ENCODE measurements around the gene NGLY1.

Gene NGLY1

DNA sequence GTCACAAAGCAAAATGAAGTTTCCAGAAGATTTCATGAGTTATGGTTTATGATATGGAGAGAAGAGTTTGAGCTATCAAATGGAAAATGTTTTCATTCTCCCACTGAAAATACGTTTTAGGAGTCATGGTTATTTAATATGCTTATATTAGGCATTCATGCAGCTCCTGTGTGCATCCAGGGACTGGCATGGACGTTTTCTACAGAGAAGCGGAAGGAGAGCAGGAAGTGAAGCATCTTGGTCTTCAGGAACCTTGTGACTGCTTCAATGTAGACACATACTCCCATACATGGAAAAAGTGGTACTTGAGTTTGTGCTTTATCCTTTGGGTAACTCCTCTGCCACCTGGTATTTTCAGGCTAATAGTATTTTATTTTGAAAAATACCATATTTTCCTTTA is 75.2 kb downstream of the NGLY1 start:
- DNase-seq (ENCODE audit: low read depth in 2 of 2), result no peak

DNA sequence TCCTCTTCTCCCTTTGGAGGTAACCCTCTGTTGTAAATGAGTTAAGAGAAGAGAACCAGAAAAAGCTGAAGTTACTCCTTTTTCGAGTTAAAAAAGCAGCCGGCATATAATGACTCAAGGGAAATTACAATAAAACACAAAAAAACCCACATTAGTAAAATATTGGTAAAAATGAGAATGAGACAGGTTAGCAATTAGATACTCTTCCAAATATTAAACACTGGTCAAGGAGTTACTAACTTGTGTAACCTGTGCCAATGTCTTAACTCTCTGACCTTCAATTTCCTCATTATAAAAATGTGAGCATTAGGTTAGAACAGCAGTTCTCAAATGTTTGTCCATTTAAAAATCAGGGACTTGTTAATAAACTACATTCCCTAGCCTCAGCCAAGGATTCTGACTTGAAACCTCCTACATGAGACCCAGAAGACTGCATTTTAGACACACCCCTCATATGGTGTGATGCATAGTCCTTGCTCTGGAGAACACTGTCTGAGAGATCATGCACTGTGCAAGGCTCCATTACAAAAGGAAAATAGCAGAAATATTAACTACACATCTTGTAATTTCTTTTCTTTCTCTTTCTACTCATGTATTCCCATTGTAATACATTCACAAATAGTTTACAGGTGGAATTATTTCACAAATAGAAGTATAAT is 75.8 kb downstream of the NGLY1 start:
- no peak for DNase-seq (ENCODE audit: low read depth in 2 of 2)

DNA sequence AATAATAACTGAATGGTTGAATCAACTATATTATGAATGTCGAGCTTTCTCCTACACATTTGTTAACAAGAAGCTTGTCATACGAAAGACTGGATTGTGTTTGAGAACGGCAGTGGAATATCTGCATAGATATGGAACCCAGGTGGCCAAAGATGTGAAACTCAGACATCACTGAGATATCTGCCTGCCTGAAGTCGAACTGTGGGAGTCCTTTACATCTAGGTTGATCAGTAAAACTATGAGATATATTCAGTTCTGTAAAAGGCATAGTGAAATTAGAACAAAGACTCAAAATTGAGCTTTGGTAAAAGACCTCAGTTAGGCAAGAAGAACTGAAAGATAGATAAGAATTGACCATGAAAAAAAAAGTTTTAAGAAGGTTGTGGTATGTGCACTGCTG is 77.0 kb downstream of the NGLY1 start:
- no peak for DNase-seq (ENCODE audit: low read depth in 2 of 2)

DNA sequence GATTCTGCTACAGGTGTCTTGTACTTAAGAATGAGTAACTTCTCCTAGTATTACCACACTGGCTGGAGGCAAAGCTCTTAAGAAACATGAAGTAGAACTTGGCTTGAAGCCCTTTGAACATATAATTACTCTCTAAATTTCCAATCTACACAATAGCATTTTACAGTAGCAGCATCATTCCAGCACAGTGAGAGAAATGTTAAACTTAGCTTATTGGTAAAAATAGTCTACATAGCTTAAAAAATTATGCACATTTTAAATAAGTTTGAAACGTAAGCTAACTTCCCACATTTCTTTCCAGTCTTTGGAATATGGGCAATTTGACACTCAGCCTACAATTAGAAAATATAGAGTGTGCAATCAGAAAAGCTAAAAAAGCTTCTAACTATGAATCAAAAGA is 85.7 kb downstream of the NGLY1 start:
- no peak for DNase-seq (ENCODE audit: low read depth in 2 of 2)

DNA sequence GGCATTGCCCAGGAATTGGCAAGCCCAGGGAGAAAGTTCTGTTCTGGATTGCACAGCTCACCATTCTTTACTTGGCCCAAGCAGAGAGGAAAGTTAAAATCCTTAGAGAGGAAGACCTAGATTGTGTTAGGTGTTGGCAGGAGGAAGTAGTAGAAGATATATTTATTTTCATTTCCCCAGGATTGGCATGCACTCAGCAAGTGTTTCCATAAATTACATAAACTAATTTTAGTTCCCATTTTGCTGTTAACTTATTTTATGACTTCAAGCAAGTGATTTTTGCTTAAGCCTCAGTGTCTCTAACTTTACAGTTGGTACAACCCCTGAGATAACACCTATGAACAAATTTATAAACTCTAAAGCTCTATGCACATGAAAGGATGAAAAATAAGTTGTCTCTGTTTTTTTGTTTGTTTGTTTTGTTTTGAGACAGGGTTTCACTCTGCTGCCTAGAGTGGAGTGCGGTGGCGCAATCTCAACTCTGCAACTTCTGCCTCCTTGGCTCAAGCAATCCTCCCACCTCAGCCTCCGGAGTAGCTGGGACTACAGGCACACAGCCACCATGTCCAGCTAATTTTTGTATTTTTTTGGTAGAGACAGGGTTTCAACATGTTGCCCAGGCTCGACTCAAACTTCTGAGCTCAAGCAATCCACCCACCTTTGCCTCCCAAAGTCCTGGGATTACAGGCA is 87.4 kb downstream of the NGLY1 start:
- no peak for DNase-seq (ENCODE audit: low read depth in 2 of 2)

DNA sequence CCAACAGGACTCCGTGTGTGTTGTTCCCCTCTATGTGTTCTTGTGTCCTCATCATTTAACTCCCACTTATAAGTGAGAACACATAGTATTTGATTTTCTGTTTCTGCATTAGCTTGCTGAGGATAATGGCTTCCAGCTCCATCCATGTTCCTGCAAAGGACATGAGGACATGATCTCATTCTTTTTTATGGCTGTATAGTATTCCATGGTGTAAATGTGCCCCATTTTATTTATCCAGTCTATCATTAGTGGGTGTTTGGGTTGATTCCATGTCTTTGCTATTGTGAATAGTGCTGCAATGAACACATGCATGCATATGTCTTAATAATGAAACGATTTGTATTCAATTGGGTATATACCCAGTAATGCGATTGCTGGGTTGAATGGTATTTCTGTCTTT is 90.0 kb downstream of the NGLY1 start:
- DNase-seq (ENCODE audit: low read depth in 2 of 2), result no peak

DNA sequence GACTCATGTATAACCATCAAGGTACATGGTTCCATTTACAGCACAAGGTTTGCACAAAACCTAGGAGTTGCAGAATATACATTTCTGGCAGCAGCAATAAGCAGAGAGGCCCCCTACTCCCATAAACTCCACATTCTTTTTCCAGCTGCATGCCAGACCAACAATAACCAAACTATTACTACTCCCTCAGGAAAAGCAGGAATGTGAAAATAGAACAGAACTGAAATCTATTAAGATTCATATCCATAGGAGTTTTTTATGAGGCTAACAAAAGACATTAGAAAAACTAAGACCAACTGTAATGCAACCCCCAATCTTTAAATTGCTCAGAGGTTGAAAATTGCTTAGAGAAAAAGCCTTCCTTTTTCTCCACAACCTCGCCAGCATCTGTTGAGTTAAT is 90.9 kb downstream of the NGLY1 start:
- no peak for DNase-seq (ENCODE audit: low read depth in 2 of 2)

DNA sequence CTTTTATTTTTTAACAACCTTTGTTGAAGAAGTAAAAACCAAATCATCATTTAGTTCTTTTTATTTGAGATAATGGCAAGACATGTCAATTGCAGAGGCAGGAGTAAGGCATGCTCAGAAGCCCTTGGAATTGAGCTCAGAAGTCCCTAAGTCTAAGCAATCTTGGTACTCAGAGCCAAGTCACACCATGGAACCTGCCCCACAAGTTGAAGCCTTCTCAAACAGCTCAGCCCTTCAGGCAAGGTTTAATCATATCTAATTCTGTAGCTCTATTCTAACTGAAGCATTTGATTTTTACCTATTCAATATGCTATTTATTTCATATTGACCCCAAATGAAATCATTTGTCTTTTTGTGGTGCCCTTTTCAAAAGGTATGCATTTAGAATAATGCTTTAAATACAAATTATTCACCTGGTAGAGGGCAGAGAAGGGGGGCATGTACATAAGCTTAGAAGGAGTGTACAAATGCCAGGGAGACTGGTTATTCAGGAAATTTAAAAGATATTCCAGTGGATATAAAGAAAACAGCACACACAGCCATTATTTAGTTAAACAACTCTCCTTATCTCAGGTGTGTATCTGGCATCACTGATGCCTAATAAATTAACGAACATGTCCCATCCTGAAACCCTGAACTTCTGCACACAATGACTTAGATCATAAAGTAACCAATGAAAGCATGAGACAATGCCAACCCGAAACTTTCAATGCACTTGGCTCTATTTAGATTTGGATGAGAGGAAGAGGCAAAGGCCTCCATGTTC is 92.3 kb downstream of the NGLY1 start:
- no peak for DNase-seq (ENCODE audit: low read depth in 2 of 2)

DNA sequence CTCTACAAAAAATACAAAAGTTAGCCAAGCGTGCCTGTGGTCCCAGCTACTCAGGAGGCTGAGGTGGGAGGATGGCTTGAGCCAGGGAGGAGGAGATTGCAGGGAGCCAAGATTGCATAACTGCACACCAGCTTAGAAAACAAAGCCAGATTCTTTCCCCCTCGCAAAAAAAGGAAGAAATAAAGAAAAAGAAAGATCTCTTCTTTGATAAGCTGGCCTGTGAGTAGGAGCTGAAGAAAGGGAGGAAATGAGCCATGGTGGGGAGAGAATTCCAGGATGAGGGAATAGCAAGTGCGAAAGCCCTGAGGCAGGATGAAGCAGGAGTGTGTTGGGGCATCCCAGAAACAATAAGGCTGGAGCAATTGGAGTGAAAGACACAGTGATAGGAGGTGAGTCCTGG is 94.0 kb downstream of the NGLY1 start:
- no peak for DNase-seq (ENCODE audit: low read depth in 2 of 2)

DNA sequence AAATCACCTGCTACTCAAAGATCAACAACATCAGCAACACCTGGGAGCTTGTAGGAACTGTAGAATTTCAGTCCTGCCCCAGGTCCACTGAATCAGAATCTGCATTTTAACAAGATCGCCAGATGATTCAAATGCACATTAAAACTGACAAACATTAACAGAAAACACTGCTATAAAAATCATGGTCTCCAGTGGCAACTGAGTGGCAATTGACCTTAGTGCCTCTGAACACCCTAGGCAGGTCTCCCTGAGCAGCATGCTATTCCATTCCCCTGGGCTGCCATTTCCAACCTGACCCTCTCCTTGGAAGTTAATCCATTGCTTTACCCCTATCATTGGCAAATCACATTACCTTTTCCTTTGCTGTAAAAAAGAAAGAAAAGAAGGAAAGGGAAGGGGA is 95.5 kb downstream of the NGLY1 start:
- no peak for DNase-seq (ENCODE audit: low read depth in 2 of 2)

DNA sequence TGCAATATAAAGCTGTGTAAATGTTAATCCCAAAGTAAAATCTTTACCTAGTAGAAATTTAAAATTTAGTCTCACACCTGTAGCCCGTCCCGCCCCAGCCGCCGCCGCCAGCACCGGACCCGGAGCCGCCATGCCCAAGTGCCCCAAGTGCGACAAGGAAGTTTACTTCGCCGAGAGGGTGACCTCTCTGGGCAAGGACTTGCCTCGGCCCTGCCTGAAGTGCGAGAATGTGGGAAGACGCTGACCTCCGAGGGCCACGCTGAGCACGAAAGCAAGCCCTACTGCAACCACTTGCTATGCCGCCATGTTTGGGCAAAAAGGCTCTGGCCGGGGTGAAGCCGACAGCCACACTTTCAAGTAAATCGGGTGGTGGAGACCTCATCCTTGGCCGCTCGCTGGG is 96.5 kb downstream of the NGLY1 start:
- no peak for DNase-seq (ENCODE audit: low read depth in 2 of 2)

DNA sequence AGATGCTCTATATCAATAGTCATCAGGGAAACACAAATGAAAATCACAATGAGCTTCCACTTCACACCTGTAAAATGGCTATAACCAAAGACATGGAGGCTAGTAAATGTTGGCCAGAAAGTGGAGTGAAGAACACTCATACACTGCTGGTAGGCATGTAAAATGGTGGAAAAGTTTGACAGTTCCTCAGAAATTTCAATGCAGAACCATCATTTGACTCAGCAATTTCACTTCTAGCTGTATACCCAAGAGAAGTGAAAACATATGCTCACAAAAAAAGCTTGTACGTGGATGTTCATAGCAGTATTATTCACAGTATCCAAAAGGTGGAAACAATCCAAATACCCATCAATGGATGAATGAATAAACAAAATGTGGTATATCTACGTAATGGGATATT is 99.4 kb downstream of the NGLY1 start:
- no peak for DNase-seq (ENCODE audit: low read depth in 2 of 2)

DNA sequence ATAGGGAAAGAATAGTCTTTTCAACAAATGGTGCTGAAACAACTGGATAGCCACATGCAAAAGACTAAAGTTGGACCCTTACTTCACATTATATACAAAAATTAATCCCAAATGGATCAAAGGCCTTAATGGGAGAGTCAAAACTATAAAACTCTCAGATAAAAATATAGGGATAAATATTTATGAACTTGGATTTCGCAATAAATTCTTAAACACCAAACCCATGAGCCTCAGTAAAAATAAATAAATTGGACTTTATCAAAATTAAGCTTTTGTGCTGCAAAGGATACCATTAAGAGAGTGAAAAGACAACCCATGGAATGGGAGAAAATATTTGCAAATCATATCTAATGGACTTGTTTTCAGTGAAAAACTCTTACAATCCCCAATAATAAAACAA is 99.8 kb downstream of the NGLY1 start:
- DNase-seq (ENCODE audit: low read depth in 2 of 2), result no peak

DNA sequence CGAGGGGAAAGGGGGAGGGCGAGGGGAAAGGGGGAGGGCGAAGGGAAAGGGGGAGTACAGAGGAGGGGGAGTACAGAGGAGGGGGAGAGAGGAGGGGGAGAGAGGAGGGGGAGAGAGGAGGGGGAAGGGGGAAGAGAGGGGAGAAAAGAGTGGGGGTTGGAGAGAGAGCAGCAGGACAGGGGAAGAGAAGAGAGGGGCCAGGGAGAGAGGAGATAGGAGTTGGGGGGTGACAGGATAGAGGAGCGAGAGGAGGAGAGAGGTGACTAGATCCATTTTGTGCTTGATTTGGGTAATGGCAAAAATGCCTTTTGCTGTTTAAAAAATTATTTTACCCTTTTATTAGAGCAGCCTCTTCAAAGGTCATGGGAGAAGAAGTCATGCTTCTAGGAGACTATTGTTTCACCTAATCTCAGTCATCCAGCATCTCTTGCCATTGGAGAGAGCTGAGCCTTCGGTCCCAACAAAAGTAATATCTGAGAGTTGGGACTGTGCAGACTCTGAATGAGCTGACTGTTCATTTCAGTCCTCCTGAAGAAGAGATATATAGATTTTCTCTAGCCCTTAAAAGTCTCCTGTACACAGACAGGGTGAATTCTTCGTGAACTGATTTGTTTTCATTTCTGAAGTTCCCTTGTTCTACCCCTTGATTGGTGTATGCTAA is 103.5 kb downstream of the NGLY1 start:
- no peak for DNase-seq (ENCODE audit: low read depth in 2 of 2)

DNA sequence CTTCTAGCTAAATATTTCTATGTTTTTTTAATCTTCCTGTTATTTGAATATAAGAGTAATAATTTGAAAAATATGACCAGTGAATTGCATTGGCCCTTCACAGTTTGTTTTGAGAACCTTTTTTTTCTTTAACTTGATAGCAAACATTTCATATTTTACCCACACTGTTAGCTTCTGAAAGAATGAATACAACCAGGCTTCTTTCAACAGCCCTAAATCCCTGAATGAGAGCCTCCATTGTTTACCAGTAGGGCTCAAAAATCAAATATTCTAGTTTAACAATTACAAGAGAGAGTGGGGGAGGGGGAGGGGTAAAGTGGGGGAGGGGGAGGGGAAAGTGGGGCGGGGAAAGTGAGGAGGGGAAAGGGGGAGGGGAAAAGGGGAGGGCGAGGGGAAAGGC is 104.1 kb downstream of the NGLY1 start:
- no peak for DNase-seq (ENCODE audit: low read depth in 2 of 2)

DNA sequence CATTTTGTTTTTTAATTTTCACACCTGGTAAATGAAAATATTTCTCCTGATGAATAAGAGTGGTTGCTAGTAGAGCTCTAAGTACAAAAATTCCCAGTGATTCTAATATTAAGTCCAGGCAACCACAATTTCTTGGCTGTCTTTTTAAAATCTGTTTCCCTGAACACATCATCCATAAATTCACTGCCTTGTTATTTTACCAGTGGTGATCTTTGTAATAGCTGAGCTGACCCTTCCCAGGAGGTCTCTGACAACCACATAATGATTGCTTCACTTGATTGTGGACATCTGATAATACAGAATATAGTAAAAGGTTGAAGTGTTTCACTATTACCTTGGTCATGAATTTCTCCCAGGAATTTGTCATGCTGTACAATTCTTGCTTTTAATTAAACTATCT is 104.7 kb downstream of the NGLY1 start:
- DNase-seq (ENCODE audit: low read depth in 2 of 2), result no peak

DNA sequence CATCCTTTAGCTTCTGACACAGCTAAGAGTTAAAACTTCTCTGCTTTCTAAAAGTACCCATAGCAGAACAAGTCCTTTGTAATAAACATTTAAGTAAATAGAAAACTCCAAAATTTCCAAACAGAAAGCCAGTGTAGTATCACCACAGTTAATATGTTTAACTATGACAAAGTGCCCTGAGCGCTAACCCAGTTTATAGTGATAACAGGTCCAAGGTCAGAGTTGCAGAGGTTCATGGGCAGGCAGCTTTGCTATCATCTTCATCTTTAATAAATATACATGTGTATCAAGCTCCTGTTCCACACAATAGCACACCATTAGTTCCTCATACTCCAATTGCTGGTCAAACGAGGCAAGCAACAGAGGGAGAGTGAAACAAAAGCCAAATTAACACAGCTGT is 106.1 kb downstream of the NGLY1 start:
- no peak for DNase-seq (ENCODE audit: low read depth in 2 of 2)

DNA sequence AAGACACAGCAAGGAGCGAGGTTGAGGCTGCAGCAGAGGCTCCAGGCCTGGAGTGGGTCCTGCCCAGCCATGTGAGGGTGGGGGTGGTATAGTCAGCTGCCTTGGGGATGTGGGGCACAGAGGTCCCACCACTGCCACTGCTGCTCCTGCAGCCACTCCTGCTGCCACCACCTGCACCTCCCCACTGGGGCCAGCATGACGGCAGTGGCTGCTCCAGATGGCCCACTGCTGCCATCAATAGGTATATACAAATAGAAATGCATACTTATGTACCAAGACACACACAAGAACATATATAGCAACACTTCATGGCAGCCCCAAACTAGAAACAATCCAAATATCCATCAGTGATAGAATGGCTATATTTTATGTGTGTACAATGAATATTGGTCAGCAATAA is 108.6 kb downstream of the NGLY1 start:
- no peak for DNase-seq (ENCODE audit: low read depth in 2 of 2)

DNA sequence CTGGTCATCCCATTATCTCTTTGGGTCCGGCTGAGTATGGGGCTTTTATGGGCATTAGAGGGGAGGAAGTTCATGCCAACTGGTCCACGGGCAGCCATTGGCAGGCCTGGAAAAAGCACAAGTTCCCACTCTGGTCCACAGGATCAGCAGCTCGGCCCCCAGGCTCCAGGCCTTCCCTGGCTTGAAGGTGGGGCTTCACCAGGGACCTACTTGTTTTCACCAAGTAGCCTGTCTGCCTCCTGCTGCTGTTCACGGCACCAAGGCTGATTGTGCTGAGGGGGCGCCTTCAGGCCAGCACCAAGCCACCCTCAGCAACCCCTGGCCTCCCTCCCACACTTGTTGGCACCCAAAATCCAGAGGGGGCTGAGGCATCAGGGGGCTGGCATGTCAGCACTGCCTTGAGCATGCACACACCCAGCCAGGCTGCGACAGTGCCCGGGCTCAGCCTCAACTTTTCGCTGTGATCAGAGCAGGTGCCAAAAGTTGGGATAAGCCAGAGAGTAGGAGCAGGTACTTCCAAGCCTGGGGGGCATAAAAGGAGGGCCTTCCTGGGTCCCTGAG is 109.4 kb downstream of the NGLY1 start:
- no peak for DNase-seq (ENCODE audit: low read depth in 2 of 2)
